Epithelial cell of proximal tubule (primary cell): Measurements from ENCODE around the gene KRTAP12-4. TPM values are rescaled to one million over a fixed set of nuclear protein-coding genes. Genes with fewer than 3 reads are reported as not detected.
"Not testable (repeated sequence)": the region's sequence is repeated elsewhere in the genome, so short reads cannot be mapped to it uniquely, and the experiment has no call there.

Experiments
- DNase-seq: peaks from one replicate; pipeline ENCODE4 v3.0.0-alpha.2; 2011; ENCODE audit warnings: low read depth
- H3K4me3 ChIP-seq: 2 replicates; pipeline ENCODE4 v1.5.1; 2011; ENCODE audit warnings: low read depth, mild to moderate bottlenecking, low read length
- total RNA-seq: library from RNA; depleted of rRNA; stranded (reverse); fragments of >200 nt; gene quantifications from 2 replicates; pipeline ENCODE4 v1.2.3, GENCODE V29; 2015
- TF ChIP-seq, protein P1 (sequence below): conservative IDR thresholded peaks from 2 replicates; pipeline ENCODE4 v1.5.1; 2012; ENCODE audit warnings: low read depth, mild to moderate bottlenecking, low read length

The KRTAP12-4 gene
- total RNA-seq, 1 donor from 2014 or later: not detected

DNA sequence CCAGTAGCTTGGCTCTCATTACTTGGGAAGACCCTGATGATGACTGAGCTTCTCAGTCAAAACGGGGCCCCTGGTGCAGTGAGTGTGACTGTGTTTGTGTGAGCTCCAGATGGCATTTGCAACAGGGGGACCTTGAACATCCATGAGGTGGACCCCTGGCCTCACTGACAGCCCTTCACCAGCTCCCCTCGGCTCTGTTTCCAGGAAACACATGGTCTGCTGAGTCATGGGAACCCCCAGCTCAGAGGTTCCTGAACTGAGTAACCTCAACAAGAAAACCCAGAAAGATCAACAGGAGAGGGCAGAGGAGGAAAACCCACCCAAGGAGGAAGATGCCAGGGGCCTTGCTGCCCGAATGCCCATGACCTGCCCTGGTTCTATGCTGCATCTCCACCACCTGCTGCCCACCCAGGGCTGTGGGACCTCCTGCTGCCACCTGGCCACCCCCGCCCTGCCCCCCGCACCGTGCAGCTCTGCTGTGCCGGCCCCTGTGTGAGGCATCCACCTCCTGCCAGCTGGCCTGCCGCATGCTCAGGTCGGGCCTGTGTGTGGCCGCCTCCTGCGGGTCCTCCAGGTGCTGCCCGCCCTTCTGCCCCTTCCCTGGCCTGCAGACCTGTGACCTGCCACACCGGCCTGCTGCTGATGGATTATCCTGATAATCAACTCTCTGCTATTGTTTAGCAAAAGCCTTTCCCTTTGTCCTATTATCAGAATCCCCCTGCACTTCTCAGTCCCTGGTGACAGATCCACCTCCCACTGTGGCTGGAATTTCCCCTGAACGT is 31.7 kb upstream of the KRTAP12-4 start:
- no peak for DNase-seq
- no peak overlapping the region for H3K4me3 ChIP-seq
- TF ChIP-seq, protein P1, sequence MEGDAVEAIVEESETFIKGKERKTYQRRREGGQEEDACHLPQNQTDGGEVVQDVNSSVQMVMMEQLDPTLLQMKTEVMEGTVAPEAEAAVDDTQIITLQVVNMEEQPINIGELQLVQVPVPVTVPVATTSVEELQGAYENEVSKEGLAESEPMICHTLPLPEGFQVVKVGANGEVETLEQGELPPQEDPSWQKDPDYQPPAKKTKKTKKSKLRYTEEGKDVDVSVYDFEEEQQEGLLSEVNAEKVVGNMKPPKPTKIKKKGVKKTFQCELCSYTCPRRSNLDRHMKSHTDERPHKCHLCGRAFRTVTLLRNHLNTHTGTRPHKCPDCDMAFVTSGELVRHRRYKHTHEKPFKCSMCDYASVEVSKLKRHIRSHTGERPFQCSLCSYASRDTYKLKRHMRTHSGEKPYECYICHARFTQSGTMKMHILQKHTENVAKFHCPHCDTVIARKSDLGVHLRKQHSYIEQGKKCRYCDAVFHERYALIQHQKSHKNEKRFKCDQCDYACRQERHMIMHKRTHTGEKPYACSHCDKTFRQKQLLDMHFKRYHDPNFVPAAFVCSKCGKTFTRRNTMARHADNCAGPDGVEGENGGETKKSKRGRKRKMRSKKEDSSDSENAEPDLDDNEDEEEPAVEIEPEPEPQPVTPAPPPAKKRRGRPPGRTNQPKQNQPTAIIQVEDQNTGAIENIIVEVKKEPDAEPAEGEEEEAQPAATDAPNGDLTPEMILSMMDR: no peak

- DNase-seq, H3K4me3 ChIP-seq: not testable (repeated sequence)
Observed at GRCh38 chr21:44685050-44685449, 30.6 kb upstream of the KRTAP12-4 start.

DNA sequence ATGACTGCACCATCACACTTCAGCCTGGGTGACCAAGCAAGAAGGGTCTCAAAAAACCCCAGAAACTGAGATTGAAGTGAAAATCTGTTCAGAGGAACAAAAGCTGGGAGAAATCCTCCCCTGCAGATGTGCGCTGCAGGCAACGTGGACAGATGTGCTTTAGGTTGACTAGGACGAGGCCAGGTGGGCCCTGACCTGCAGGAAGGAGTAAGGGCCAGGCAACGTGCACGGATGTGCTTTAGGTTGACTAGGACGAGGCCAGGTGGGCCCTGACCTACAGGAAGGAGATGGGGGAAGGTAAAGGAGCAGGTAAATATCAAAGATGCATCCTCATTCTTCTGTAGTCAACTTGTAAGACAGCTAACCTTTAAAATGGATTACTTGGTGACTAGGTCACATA is 30.0 kb upstream of the KRTAP12-4 start:
- TF ChIP-seq, protein P1: no peak

DNA sequence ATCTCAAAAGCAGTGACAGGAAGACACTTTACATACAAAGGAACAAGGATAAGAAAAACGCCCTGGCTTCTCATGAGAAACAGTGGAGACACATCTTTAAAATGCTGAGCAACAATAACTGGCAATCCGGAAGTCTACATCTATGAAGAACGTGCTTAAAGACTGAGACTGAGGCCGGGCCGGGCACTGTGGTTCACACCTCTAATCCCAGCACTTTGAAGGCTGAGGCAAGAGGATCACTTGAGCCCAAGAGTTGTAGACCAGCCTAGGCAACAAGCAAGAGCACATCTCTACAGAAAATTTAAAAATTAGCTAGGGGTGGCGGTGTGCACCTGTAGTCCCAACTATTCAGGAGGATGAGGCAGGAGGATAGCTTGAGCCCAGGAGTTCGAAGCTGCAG is 29.6 kb upstream of the KRTAP12-4 start:
- TF ChIP-seq, protein P1: no peak
- H3K4me3 ChIP-seq: no peak overlapping the region
- DNase-seq: no peak

More for the DNA sequence above, 30.0 kb upstream of the KRTAP12-4 start:
- no peak overlapping the region for H3K4me3 ChIP-seq
- no peak for DNase-seq

DNA sequence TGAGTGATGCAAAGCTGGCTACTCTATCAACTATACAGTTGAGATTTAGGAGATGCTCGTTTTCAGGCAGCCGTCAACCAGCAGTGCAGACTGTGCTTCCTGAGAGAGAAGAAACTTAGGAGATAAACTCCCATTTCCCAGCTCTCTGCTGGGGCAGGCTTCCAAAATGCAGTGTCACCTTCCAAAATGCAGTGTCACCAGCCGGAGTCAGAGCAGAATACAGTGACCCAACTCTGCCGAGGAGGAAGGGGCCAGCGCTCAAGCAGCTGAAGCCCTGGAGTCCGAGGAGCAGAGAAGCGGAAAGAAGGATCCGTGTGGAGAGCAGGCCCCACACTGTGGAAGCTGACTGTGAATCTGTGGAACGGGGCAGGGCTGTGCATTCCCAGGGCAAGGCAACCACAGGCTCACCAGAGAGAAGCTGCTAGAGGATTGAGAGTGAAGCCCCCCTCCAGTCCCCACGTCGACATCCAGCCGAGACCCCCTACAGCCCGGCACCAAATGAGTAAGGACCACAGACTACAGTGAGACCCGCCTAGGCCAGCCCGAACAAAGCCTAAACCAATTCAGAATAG is 28.2 kb upstream of the KRTAP12-4 start:
- TF ChIP-seq, protein P1: no peak
- H3K4me3 ChIP-seq: no peak overlapping the region
- DNase-seq: no peak

- TF ChIP-seq, protein P1: no peak
- H3K4me3 ChIP-seq: no peak within 1 kb of the TSS
- DNase-seq: no peak
Observed at GRCh38 chr21:44681861-44682579, 27.6 kb upstream of the KRTAP12-4 start, which contains the start of gene KRTAP12-1. Gene KRTAP12-1 (minus strand): TSS chr21:44682163. CDS start chr21:44682123, 40 bp downstream.

DNA sequence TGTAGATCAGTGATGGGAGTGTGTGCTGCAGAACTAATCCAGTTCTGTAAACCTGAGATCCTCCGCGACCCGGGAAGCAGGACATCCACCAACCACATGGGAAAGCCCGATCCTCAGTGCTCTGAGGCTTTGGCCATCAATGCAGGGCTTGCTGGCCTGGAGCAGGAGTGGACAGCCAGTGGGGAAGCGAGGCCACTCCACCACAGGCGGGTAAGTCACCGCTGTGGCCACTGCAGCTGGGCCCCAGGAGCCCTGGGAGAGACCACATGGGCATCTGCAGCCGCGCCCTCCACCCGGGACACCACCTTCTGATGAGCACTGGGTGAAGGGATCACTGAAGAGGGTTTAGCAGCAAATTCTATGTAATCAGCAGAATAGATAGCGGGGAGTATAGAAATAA is 26.7 kb upstream of the KRTAP12-4 start:
- H3K4me3 ChIP-seq: no peak overlapping the region
- DNase-seq: no peak
- TF ChIP-seq, protein P1: no peak
